Measurements from ENCODE around the gene LEMD1. TPM values are rescaled to one million over a fixed set of nuclear protein-coding genes. Genes with fewer than 3 reads are reported as not detected.
"Not testable (repeated sequence)": the region's sequence is repeated elsewhere in the genome, so short reads cannot be mapped to it uniquely, and the experiment has no call there.

LEMD1 gene
- total RNA-seq, 1 donor from 2014 or later, result not detected

DNA sequence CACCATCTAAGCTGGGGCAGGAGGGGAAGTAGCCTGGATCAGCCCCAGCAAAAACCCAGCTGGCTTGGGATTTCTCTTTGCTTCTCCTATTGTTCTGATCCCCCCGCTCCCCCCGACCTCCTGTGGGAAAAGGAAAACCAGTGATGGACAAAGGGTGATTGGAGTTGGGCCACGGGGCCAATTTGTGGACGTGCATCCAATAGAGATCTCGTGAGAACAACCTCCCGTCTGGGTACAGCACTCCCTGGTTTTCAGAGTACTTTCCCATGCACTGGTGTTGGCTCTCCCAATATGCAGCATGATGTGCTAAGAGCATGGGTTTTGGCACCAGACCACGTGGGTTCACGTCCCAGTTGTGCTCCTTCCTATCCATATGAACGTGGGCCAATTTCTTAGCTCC is 25.0 kb upstream of the LEMD1 start:
- no peak for DNase-seq

DNA sequence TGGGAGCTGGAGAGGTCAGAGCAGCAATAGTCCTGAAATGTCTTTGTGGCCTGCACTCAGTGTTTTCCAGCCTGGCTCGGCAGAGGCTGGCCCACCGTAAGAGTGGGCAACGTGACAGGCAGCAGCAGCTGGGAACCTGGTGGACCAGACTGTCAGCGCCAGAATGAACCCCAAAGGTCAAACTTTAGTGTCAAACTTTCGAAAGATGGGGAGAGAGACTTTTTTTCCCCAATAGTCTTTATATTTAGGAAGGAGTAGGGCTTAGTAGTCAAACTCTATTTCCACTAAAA is 23.7 kb upstream of the LEMD1 start:
- DNase-seq, result no peak

DNA sequence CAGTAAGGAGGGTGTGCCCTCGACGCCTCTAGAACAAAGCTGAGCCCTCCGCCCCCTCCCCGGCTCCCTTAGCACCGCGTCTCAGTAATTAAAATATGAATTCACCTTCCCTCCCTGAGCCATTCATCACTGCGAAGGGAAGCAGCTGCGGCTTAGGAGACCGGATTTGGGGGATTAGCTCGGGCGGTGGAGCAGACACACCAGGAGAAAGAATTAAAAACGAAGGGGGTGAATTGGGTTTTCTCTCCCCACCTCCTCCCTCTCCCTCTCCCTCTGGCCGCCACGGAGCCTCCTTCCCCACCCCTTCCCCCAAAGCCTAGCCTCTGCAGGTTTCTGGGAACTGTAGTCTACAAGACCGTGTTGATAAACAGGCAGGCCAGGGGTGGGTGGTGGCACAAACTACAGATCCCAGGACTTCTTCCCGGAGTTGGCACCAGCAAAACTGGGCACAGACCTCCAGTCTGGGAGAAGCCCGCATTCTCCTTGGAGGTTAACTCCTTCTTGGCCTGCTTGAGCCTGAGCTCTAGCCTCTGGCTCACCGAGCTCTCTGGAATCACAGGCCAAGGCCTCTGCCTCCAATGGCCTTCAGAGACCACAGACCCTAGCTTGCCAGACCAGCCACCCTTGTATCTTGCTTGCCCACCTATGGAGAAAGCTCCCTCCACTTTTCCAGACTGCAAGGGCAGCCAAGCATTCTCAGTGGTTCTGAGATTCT is 23.2 kb upstream of the LEMD1 start:
- DNase-seq, result no peak

DNA sequence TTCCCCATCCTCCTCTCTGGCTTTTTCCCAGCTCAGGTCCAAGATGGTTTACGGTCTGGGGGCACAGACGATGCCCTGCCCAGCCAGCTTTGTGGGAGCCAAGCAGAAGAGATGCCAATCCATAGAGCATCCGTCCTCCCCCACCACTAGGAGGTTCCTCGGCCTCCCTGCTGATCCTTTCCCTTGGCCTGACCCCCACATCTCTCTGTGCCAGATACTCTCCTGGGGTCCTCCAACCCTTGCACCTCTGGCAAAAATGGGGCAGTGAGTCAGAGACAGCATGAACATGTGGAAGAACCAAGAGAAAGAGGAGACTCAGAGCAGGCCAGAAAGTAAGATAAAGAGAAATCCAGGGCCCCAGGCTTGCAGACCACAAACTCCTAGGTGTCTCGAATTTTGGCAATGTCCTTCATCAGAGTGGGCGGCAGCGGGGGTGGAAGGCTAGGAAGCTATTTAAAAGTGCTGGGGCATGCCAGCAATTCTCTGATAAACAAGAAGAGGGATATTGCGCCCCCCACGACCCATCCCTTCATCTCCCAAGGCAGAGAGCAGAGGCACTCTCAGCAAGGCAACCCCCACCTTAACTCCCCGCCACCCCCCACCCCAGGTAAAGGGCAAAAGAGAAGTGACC is 22.6 kb upstream of the LEMD1 start:
- no peak for DNase-seq

- no peak for DNase-seq
Measured at GRCh38 chr1:205443585-205444299, 21.9 kb upstream of the LEMD1 start.

GRCh38 chr1:205442051-205442725 is 20.3 kb upstream of the LEMD1 start:
- no peak for DNase-seq

- no peak for DNase-seq
Measured at GRCh38 chr1:205441716-205442050, 19.8 kb upstream of the LEMD1 start.

DNA sequence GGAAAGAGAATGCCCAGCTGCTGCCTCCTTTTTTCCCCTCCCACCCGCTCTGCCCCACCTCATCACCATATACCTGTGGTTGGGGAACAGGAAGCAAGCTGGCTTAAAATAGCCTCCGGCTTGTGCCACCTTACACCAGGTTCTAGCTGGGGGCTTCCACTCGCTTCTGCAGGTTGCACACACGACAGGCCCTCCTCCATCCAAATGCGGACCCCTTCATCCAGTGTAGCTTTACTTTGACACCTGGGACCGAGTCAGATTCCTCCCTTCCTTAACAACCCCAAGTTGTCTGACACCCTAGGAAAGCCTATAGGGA is 19.4 kb upstream of the LEMD1 start:
- DNase-seq, result no peak

GRCh38 chr1:205440476-205441317 is 18.8 kb upstream of the LEMD1 start:
- peak; percentile 5 for DNase-seq

DNA sequence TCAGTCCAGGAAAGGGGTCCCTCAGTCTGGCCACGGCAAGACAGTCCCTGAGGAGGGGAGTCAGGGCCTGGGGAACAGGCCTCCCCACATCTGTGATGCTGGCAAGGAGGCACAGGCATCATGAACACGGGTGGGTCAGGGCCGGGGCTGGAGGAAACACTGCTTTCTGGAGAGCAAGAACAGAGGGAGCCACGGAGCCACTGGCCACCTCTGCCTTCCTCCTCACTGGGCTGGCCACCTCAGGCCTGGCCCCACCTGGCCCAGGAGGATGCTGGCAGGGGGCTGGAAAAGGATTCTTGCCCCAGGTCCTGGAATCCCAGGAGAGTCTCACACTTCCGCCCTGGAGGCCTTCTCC is 18.2 kb upstream of the LEMD1 start:
- DNase-seq, result no peak

DNA sequence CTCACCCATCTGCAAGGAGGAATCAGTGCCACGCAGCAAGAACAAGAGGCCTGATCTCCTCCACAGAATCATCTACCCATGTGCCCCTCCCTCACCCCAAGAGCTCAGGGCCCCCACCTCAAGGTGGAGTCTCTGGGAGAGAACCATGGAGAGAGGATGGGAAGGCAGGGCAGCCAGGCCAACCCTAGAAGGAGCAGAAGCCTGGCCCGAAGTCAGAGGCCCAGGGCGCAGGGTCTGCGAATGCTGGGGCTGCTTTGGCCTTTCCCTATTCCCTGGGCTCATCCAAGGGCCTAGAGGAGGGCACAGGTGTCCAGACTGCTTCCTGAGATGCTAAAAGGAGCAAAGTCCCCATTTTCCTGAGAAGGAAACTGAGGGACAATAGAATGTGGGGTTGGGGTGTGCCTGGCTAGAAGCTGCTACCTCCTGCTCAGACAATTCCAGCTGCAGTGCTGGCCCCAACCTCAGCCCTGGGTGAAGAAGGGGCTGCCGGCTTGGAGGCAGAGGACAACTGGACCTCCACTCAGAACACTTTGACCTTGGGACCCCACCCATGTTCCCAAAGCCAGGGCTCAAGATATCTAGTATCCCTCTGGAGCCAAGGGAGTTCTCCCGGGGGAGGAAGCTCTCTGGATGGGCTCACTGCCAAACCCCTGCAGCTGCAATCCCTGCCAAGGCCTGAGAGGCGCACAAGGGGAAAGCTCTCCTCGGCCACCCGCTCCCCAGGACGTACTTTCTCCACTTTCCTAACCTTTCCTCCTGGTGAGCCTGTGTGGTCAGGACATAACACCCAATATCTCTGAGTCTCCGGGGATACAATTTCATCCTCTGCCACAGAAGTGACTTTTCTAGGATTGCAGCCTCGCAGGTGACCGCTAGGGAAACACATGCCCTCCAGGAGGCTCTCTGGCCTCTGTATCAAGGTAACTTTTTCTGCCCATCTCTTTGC is 16.6 kb upstream of the LEMD1 start:
- DNase-seq, result peak; percentile 20

- DNase-seq, result no peak
Measured at GRCh38 chr1:205437570-205437969, 15.7 kb upstream of the LEMD1 start.

GRCh38 chr1:205436776-205437410 is 15.0 kb upstream of the LEMD1 start:
- no peak for DNase-seq

DNA sequence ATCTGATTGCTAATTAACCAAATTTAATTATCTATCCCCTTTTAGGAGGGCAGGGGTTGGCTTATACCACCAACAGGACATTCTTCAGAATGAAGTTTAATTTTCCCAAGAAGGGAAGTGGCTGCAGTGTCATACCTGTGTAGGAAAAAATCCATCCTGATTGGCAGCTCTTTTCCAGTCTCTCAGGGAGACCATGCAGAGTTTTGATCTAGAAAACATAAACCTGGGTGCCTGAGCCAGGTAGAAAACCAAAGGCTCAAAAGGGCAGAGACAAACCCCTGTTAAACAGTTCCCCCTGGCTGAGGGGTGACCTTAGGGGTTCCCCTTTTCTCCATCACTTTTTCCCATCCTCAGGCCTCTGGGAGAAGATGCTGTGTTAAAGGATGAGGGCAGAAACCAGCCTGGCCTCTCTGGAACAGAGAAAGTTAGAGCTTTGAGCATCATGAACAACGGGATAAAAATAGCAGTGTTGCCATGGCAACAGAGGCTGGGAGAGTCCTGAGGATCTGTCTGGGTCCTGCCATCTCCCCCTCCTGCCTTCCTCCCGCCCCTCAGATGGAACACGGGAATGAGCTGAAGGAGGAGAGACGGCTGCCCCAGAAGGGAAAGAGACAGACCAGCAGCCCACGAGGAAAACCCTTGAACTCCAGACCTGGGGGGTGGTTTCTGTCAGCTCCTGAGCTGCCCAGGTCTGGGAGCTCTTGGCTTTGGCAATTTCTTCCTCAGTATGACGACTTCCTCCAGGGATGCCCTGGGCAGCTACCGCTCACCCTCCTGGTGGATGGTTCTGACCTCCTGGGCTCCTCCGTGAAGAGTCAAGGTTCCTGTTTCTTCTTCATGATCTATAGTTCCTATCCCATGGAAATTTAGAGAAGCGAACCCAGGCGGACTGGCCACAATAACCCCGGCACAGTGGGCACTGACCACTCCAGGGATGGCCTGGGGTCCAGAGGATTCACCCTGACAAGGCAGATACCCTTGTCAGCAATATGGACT is 14.0 kb upstream of the LEMD1 start:
- DNase-seq, result no peak

- DNase-seq, result no peak
Measured at GRCh38 chr1:205434738-205435137, 12.9 kb upstream of the LEMD1 start.

DNA sequence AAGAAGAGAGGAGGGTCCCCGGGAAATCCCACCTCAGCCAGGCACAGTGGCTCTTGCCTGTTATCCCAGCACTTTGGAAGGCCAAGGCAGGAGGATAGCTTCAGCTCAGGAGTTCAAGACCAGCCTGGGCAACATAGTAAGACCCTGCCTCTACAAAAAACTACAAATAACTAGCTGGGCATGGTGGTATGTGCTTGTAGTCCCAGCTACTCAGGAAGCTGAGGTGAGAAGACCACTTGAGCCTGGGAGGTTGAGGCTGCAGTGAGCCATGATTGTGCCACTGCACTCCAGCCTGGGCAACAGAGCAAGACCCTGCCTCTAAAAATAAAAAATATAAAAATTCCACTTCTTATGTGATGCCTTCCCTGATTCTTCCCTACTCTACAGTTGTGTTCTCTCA is 10.8 kb upstream of the LEMD1 start:
- not testable (repeated sequence) for DNase-seq

DNA sequence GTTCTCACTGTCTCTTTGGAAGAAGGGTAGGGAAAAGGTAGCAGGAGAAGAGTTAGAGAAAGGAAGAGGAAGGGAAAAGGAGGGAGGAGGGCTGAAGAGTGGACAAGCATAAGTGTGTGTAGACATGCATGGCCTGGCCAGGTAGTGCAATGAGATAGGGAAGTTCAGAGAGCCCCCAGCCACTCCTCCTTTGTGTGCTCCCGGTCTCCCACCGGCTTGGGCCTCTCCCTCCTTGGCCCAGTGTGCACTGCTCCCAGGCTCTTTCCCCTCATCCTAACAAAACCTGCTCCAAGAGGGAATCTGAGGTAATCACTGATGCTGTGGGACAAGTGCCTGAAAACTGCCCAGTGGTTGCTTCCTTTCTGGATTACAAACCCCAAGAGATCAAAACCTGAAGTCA is 10.3 kb upstream of the LEMD1 start:
- no peak for DNase-seq

GRCh38 chr1:205430696-205431305 is 8.9 kb upstream of the LEMD1 start:
- no peak for DNase-seq
